GM10847 (cell line): ENCODE measurements around the gene SLC29A2.

Source experiments
- POLR2A ChIP-seq: IDR thresholded peaks from 2 replicates; pipeline ENCODE4 v1.6.1; 2011; ENCODE audit not compliant: insufficient read length; ENCODE audit errors: extremely low read depth

Gene SLC29A2, protein sequence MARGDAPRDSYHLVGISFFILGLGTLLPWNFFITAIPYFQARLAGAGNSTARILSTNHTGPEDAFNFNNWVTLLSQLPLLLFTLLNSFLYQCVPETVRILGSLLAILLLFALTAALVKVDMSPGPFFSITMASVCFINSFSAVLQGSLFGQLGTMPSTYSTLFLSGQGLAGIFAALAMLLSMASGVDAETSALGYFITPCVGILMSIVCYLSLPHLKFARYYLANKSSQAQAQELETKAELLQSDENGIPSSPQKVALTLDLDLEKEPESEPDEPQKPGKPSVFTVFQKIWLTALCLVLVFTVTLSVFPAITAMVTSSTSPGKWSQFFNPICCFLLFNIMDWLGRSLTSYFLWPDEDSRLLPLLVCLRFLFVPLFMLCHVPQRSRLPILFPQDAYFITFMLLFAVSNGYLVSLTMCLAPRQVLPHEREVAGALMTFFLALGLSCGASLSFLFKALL

DNA sequence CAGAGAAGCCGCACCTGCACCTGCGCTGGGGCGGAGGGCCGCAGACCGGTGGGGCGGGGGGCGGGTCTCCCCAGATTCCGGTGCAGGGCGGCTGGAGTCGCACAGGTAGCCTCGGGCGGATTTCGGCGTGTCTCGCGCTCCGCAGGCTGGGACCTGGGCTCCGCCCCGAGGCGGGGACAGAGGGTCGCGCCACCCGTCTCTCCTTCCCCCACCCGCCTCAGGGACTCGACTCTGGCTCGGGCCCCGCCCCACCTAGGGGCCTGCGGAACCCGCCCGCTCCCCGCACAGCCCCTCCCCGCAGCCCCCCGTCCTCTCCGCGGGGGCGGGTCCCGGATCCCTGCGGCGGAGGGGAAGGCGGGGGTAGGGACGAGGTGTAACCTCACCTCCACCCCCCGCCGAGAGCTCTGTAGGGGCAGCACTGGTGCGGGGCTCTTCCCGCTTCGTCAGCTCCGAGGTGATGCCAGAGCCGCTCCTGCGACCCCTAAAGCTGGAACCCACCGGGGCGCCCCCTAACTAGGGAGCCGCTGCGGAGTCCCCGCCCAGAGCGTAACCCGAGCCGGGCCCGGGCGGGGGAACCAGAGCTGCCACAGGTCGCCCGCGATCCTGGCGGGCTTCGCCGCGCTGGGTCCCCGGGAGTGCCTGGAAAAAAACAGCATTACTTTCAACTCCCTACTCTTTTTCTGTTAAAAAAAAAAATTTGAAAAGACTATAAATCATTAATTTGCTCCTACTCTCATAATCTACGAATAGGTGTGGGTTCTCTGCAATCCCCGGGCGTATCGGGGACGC, at the start of gene SLC29A2:
SLC29A2 (minus strand) TSS at position 134 of the 789 bp plus-strand sequence. CDS start 169 bp downstream, outside the sequence.
- TF ChIP-seq POLR2A: no peak

DNA sequence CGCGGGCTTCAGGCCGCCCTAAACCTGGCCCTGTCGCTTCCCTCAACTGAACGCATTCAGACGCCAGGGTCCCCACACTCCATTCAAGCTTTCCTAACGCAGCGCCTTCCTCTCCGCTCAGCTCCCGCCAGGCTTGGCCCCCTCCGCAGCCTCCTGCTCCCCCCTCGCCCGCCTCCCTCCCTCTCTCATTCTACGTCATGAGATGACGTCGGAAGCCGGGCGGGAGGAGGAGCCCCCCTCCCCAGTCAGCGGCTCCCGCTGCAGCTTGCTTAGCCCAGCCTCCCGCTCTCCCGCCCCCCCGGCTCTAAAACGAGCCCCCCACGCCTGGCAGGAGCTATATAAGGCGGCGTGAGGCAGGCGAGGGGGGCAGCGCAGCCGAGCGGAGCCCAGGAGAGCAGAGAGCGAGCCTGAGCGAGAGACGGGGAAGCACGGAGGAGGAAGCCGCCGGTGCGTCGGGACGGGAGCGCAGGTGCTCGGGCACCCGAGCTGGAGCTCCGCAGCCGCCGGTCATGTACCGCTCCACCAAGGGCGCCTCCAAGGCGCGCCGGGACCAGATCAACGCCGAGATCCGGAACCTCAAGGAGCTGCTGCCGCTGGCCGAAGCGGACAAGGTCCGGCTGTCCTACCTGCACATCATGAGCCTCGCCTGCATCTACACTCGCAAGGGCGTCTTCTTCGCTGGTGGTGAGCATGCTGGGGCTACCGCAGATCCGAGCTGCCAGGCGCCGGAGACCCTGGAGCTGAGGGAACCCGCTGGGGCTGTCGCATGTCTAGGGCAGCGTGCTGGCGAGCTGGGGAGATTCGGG, 49.3 kb upstream of the SLC29A2 start, which contains the start of gene NPAS4:
NPAS4 (plus strand) TSS at position 365 of the 806 bp plus-strand sequence; CDS start at position 510, 145 bp downstream.
- TF ChIP-seq POLR2A: no peak

DNA sequence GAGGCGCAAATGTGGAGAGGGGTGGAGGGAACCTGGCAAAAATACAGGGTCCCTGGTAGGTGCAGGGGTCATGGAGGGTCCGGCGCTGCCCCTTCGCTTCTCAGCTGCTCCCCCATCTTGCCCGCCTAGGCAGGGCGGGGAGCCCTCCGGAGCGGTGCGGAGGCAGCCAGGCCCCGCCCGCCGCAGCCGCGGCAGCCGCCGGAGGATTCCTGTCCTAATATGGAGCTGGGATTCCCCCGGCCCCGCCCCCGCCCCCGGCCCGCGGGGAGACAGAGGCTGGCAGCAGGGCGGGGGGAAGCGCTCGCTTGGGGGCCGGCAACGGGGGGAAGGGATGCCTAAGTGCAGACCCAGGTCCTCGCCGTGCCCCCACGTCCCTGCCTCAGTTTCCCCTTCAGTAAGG, 48.3 kb upstream of the SLC29A2 start:
- no peak for TF ChIP-seq POLR2A

DNA sequence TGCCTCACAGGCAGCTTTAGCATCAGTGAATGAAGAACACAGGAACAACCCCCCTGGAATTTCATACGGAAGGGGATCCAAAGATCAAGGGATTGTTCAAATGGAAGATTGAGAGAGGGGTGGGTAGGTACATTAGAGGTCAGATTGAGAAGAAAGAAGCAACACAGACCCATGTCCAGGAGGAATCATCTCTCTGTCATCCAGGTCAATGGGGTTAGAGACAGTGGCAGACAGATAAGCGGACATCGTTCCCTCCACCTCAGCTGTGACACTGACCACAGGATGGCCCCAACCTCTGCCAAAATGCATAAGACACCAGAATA, 47.4 kb upstream of the SLC29A2 start:
- TF ChIP-seq POLR2A: no peak

DNA sequence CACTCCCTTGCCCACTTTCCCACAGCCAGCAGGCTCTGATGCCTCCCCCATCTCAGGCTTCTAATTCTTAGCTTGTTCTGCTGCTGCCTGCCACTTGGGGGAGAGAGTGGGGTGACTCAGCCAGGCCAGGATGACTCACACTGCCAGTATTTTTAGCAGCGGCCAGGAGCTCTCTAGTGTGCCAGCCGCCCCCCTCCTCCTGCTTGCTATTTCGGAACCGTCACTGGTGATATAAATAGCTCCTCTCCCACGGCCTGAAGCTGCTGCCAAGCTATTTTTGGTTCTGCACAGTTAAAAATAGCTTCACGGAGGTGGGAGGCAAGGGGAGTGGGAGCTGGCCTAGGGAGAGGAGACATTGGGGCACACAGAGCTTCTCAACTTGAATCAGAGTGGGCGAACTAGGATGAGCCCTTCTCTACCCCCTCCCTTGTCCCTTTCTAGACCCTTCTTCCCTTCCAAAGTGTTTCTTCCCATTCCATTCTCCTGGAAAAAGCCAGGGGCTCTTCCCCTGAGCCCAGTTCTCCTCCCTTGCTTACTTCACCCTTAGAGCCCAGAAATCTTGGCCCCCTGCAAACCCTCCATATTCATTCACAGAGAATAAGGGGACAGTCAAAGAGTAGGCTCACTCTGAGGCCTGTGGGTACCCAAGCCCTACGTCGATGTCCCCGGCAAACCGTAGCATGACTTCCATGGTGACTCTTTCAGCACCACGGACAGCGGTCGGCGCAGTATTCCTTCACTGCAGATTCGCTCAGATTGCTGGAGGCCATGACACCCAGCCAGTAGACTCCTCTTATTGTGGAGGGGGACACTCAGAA, 46.8 kb upstream of the SLC29A2 start:
- no peak for TF ChIP-seq POLR2A

GRCh38 chr11:66417000-66417399, 45.4 kb upstream of the SLC29A2 start:
- TF ChIP-seq POLR2A: no peak

DNA sequence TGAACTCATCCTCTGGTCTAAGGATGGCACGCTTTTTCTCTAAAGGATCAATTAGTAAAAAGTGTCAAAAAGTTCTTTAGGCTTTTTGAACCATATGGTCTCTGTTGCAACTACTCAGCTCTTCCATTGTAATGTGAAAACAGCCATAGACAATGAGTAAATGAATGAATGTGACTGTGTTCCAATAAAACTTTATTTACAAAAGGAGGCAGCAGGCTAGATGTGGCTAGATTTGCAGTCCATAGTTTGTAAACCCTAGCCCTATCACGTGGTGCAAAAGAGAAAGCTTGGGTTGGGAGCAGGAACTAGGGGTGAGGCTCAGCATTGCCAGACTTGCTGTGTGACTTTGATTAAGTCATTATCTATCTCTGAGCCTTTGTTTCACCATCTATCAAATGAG, 43.9 kb upstream of the SLC29A2 start:
- no peak for TF ChIP-seq POLR2A

- TF ChIP-seq POLR2A: no peak
These were observed 42.8 kb upstream of the SLC29A2 start for GRCh38 chr11:66414120-66414934.

- TF ChIP-seq POLR2A: no peak
These were observed 41.6 kb upstream of the SLC29A2 start for GRCh38 chr11:66413167-66413566.

DNA sequence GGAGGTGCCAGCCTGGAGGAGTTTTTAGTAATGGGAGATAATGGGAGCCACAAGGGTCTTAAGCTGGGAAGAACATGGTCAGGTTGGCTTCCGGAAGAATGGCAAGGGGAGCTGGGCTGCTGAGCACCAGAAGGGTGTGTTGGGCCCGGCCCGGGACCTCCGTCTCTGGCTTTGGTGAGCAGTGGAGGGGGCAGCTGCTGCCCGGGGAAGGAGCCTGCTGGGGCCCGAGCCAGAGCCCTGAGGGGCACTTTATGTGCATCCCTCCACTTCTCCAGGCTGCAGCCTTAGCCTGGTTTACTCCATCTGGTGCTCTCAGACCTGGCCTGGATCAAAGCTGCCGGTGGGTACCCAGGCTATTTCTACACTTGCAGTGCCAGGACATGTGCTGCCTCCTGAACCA, 40.5 kb upstream of the SLC29A2 start:
- TF ChIP-seq POLR2A: no peak

GRCh38 chr11:66411323-66411722, 39.8 kb upstream of the SLC29A2 start:
- TF ChIP-seq POLR2A: no peak

DNA sequence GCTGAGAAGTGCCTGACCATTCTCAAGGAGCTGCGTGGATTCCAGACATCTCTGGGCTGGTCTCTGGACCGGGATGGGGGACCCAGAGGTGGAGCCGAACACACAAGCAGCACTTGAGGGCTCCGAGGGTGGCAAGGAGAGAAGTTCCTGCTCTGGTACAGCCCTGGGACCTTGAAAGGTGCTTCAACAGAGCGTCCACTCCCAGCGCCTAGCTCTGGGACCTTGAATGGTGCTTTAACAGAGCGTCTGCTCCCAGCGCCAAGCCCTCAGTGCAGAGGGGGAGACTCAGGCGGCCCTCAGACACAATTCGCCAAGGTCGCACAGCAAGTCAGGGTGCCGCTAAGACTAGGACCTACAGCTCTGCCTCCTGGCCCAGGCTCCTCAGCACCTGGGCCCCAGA, 38.6 kb upstream of the SLC29A2 start:
- TF ChIP-seq POLR2A: no peak

GRCh38 chr11:66409226-66409625, 37.7 kb upstream of the SLC29A2 start:
- TF ChIP-seq POLR2A: no peak

GRCh38 chr11:66408488-66409214, 37.1 kb upstream of the SLC29A2 start:
- TF ChIP-seq POLR2A: no peak
